CD14-positive monocyte (primary cell): ENCODE data around the gene RAB22A. TPM values are rescaled to one million over a fixed set of nuclear protein-coding genes. Genes with fewer than 3 reads are reported as not detected.

ENCODE experiments used
- DNase-seq, 3 donors: peaks; one replicate each; pipeline ENCODE4 v3.0.0-alpha.2; 2011 to 2022
- H2AFZ ChIP-seq: 2 replicates; pipeline ENCODE4 v1.6.0; 2012; ENCODE audit warnings: mild to moderate bottlenecking, low read depth, low read length, inconsistent platforms; ENCODE audit not compliant: insufficient read depth, poor library complexity, severe bottlenecking
- H3K27ac ChIP-seq, 2 donors: 1 replicate in 1 of 2; 2 replicates in 1 of 2; pipeline ENCODE4 v1.5.1; 2012 to 2013; ENCODE audit warnings: low read length in 2 of 2, control low read depth in 1 of 2, inconsistent platforms in 1 of 2, low read depth in 1 of 2, mild to moderate bottlenecking in 1 of 2
- H3K27me3 ChIP-seq, 2 donors: one replicate each; pipeline versions ENCODE4 v1.6.0 to v1.6.1; 2011 to 2013; ENCODE audit warnings: low read length in 2 of 2; ENCODE audit not compliant: control insufficient read depth in 2 of 2, insufficient read depth in 2 of 2
- H3K36me3 ChIP-seq, 2 donors: replicated peaks in 1 of 2; 1 replicate in 1 of 2; 2 replicates in 1 of 2; pipeline versions ENCODE4 v1.5.1 to v1.6.1; 2012 to 2013; ENCODE audit warnings: low read length in 2 of 2, control low read depth in 1 of 2, inconsistent platforms in 1 of 2, mild to moderate bottlenecking in 1 of 2; ENCODE audit not compliant: insufficient read depth in 2 of 2, control insufficient read depth in 1 of 2
- H3K4me1 ChIP-seq, 2 donors: 1 replicate in 1 of 2; 2 replicates in 1 of 2; pipeline versions ENCODE4 v1.5.1 to v1.6.1; 2012 to 2013; ENCODE audit warnings: low read length in 2 of 2, control low read depth in 1 of 2, inconsistent platforms in 1 of 2, mild to moderate bottlenecking in 1 of 2, moderate library complexity in 1 of 2; ENCODE audit not compliant: insufficient read depth in 2 of 2, control insufficient read depth in 1 of 2
- H3K4me2 ChIP-seq: replicated peaks from 2 replicates; pipeline ENCODE3; 2012; ENCODE audit warnings: low read length, moderate library complexity, mild to moderate bottlenecking; ENCODE audit not compliant: poor library complexity, severe bottlenecking; ENCODE audit errors: extremely low read depth
- H3K4me3 ChIP-seq, 3 experiments: fragments of 200-600 bp in 1 of 3; sonication (generic) in 1 of 3; replicated peaks in 1 of 3; 1 replicate in 2 of 3; 2 replicates in 1 of 3; pipeline ENCODE4 v1.5.1; 2011 to 2013; ENCODE audit warnings: low read length in 3 of 3, mild to moderate bottlenecking in 3 of 3, control low read depth in 2 of 3, low read depth in 2 of 3, inconsistent platforms in 1 of 3, moderate library complexity in 1 of 3
- H3K79me2 ChIP-seq: 2 replicates; pipeline ENCODE4 v1.6.0; 2012; ENCODE audit warnings: mild to moderate bottlenecking, control low read depth, inconsistent platforms, low read length, moderate library complexity; ENCODE audit not compliant: insufficient read depth
- H3K9ac ChIP-seq: 2 replicates; pipeline ENCODE4 v1.6.0; 2017; ENCODE audit warnings: low read length, mild to moderate bottlenecking; ENCODE audit not compliant: insufficient read depth, poor library complexity, severe bottlenecking
- H3K9me3 ChIP-seq, 2 donors: replicated peaks in 1 of 2; 1 replicate in 1 of 2; 2 replicates in 1 of 2; pipeline versions ENCODE4 v1.5.1 to v1.6.1; 2012 to 2013; ENCODE audit warnings: low read length in 2 of 2, control low read depth in 1 of 2; ENCODE audit not compliant: control insufficient read depth in 1 of 2, insufficient read depth in 1 of 2
- H4K20me1 ChIP-seq: 2 replicates; pipeline ENCODE4 v1.6.0; 2012; ENCODE audit warnings: mild to moderate bottlenecking, low read length, control low read depth, moderate library complexity; ENCODE audit not compliant: insufficient read depth
- H3K27ac Mint-ChIP-seq, 7 donors: one replicate each; pipeline ENCODE4 v1.8.0; 2020; ENCODE audit warnings: mild to moderate bottlenecking in 7 of 7, mixed read lengths in 7 of 7, moderate library complexity in 6 of 7, inconsistent platforms in 2 of 7
- H3K27me3 Mint-ChIP-seq, 3 donors: one replicate each; pipeline ENCODE4 v1.8.0; 2021 to 2022; ENCODE audit warnings: low read depth in 3 of 3, mild to moderate bottlenecking in 3 of 3, mixed read lengths in 3 of 3, moderate library complexity in 3 of 3, inconsistent platforms in 1 of 3
- H3K36me3 Mint-ChIP-seq, 2 donors: one replicate each; pipeline ENCODE4 v1.8.0; 2020; ENCODE audit warnings: mixed read lengths in 2 of 2, inconsistent platforms in 1 of 2, mild to moderate bottlenecking in 1 of 2
- H3K4me1 Mint-ChIP-seq: one replicate; pipeline ENCODE4 v1.8.0; 2020; ENCODE audit warnings: mild to moderate bottlenecking, mixed read lengths
- H3K4me3 Mint-ChIP-seq, 2 donors: one replicate each; pipeline ENCODE4 v1.8.0; 2020; ENCODE audit warnings: mild to moderate bottlenecking in 2 of 2, mixed read lengths in 2 of 2, moderate library complexity in 1 of 2
- H3K9me3 Mint-ChIP-seq, 7 donors: one replicate each; pipeline ENCODE4 v1.8.0; 2020 to 2022; ENCODE audit warnings: mixed read lengths in 7 of 7, mild to moderate bottlenecking in 6 of 7, moderate library complexity in 6 of 7, inconsistent platforms in 2 of 7
- CTCF ChIP-seq: fragments of 200-600 bp; IDR thresholded peaks from one replicate; pipeline ENCODE4 v1.8.0; 2022; ENCODE audit warnings: antibody characterized with exemption, mild to moderate bottlenecking
- WGBS: methylation state at CpG from one replicate; pipeline ENCODE4 v1.1.5; 2013; ENCODE audit warnings: missing lambda C conversion rate; ENCODE audit not compliant: insufficient coverage; 5-methylcytosine and 5-hydroxymethylcytosine counted together
- intact Hi-C, 2 donors: fragments of 100-400 bp; cut with micrococcal nuclease; formaldehyde crosslinking; loops; one replicate each; pipeline versions ENCODE4 v1.15.0 to v1.15.1; 2023
- polyA plus RNA-seq, 3 donors: library from polyadenylated mRNA; depleted of rRNA in 1 of 3; unstranded in 2 of 3; stranded (reverse) in 1 of 3; fragments of 300-500 nt in 2 of 3; fragments of >200 nt in 1 of 3; fragmentation: Illumina TruSeq in 2 of 3; gene quantifications; 1 replicate in 2 of 3; 2 replicates in 1 of 3; pipeline ENCODE4 v1.2.3, GENCODE V29; 2012 to 2021

Gene RAB22A
- polyA plus RNA-seq, 3 donors, result 5.8 to 10.6 (median 9.8) TPM

GRCh38 chr20:58403272-58403671 lies 93.8 kb downstream of the RAB22A start:
- no peak overlapping the region for H3K4me2 ChIP-seq
- H4K20me1 ChIP-seq, result peaks cover 100% of the 10 kb centered on the region
- Mint-ChIP-seq H3K9me3 (no peaks in the 10 kb centered on the region), H3K36me3 (peaks cover 2 to 5% of the 10 kb centered on the region in 2 donors), H3K4me3 (no peak overlapping the region), H3K27ac (no peak overlapping the region), H3K27me3 (peaks cover 0 to 2% (median 0%) of the 10 kb centered on the region in 3 donors), H3K4me1 (peaks cover 22% of the 10 kb centered on the region)
- 73% methylated on average over 3 of the region's 3 CpGs for WGBS
- no peaks in the 10 kb centered on the region for H3K27me3 ChIP-seq
- H3K36me3 ChIP-seq, result no peaks in the 10 kb centered on the region
- DNase-seq, result no peak
- peaks cover 4 to 11% of the 10 kb centered on the region in 2 donors for H3K4me1 ChIP-seq
- peak overlapping the region in 1 of 2 donors; percentile 49 for H3K27ac ChIP-seq
- no peak overlapping the region for H2AFZ ChIP-seq
- H3K9me3 ChIP-seq, result no peaks in the 10 kb centered on the region
- peaks cover 100% of the 10 kb centered on the region for H3K79me2 ChIP-seq
- no peak overlapping the region for H3K4me3 ChIP-seq
- intact Hi-C loops, result no loop called here
- TF ChIP-seq CTCF, result no peak
- no peak overlapping the region for H3K9ac ChIP-seq

GRCh38 chr20:58405504-58406291 lies 96.2 kb downstream of the RAB22A start:
- Histone ChIP-seq H2AFZ (no peak overlapping the region), H3K4me2 (no peak overlapping the region), H3K27me3 (no peaks in the 10 kb centered on the region), H3K9ac (no peak overlapping the region), H3K4me3 (no peak overlapping the region), H3K79me2 (peaks cover 100% of the 10 kb centered on the region), H4K20me1 (peaks cover 100% of the 10 kb centered on the region), H3K4me1 (peaks cover 7 to 21% of the 10 kb centered on the region in 2 donors), H3K36me3 (no peaks in the 10 kb centered on the region), H3K27ac (peak overlapping the region in 1 of 2 donors; percentile 49), H3K9me3 (no peaks in the 10 kb centered on the region)
- no peaks in the 10 kb centered on the region for H3K9me3 Mint-ChIP-seq
- 84% methylated on average over 3 of the region's 11 CpGs for WGBS
- intact Hi-C loops, result no loop called here
- no peak overlapping the region for H3K4me3 Mint-ChIP-seq
- H3K27ac Mint-ChIP-seq, result no peak overlapping the region
- DNase-seq, result no peak
- H3K36me3 Mint-ChIP-seq, result no peaks in the 10 kb centered on the region
- H3K27me3 Mint-ChIP-seq, result peaks cover 0 to 2% (median 0%) of the 10 kb centered on the region in 3 donors
- H3K4me1 Mint-ChIP-seq, result peaks cover 23% of the 10 kb centered on the region
- no peak for TF ChIP-seq CTCF
